ENCODE measurements around the gene UBQLN1. TPM values are rescaled to one million over a fixed set of nuclear protein-coding genes. Genes with fewer than 3 reads are reported as not detected.
A peak's percentile ranks its signal among the peaks of the same experiment; 100 is the strongest.

Gene UBQLN1
- total RNA-seq, 1 experiment from 2014 or later: 162 TPM

DNA sequence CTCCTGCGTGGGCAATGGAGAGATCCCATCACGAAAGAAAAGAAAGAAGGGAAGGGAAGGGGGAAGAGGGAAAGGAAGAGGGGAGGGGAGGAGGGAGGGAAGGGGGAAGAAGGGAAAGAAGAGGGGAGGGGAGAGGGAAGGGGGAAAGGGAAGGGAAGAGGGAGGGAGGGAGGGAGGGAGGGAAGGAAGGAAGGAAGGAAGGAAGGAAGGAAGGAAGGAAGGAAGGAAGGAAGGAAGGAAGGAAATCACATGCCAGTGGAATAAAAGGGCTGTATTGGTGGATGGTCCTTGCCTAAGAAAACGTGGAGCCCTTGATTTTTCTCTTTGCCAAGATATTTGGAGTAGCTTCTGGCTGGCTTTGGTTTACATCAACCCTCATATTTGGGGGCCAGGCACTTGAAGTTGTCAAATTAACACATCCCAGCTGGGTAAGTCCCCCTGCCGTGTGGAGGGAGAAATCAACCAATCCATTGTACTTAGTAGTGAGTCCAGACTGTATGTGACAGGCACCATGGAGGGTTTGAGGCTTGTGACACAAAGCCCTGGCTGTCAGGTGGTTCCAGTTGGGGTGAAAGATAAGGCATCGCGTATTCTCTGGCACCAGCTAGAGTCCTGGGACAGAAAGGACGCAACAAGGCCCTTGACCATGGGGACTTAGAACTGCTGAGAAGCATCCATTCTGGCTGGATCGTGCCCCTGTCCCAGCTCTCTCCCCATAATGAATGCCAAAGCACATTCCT, 61.1 kb downstream of the UBQLN1 start:
- POLR2A ChIA-PET (ENCODE audit: low non-redundant PET): interaction anchor here (0.6 kb wide), 1 partner anchor 17 kb away, joined by 3 read pairs; no protein-coding TSS in a partner anchor
- BruUV-seq (replicated peaks): no TSS peak
- peaks cover 53% of the 10 kb centered on the region for H3K4me1 ChIP-seq (ENCODE audit: insufficient read depth, low read length, poor library complexity, severe bottlenecking)
- H3K9me3 ChIP-seq (ENCODE audit: low read depth, low read length, poor library complexity, severe bottlenecking): no peaks in the 10 kb centered on the region
- H3K27ac ChIP-seq (ENCODE audit: low read depth, low read length, poor library complexity, severe bottlenecking): peak overlapping the region; percentile 92
- peaks cover 5% of the 10 kb centered on the region for H3K36me3 ChIP-seq (ENCODE audit: insufficient read depth, low read length, poor library complexity, severe bottlenecking)
- intact Hi-C loops (cut with micrococcal nuclease; ENCODE audit: unreplicated experiment): no loop called here
- TF ChIP-seq, protein P1, sequence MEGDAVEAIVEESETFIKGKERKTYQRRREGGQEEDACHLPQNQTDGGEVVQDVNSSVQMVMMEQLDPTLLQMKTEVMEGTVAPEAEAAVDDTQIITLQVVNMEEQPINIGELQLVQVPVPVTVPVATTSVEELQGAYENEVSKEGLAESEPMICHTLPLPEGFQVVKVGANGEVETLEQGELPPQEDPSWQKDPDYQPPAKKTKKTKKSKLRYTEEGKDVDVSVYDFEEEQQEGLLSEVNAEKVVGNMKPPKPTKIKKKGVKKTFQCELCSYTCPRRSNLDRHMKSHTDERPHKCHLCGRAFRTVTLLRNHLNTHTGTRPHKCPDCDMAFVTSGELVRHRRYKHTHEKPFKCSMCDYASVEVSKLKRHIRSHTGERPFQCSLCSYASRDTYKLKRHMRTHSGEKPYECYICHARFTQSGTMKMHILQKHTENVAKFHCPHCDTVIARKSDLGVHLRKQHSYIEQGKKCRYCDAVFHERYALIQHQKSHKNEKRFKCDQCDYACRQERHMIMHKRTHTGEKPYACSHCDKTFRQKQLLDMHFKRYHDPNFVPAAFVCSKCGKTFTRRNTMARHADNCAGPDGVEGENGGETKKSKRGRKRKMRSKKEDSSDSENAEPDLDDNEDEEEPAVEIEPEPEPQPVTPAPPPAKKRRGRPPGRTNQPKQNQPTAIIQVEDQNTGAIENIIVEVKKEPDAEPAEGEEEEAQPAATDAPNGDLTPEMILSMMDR (conservative IDR thresholded peaks at IDR 0.05; ENCODE audit: low read depth, low read length): no peak
- TF ChIP-seq EZH2 (IDR thresholded peaks at IDR 0.05; ENCODE audit: borderline replicate concordance, low read depth, low read length, poor library complexity, severe bottlenecking): no peak
- peak; percentile 90 for DNase-seq (ENCODE audit: low spot score)
- H3K27me3 ChIP-seq (replicated peaks; ENCODE audit: insufficient read depth, low read depth, low read length, poor library complexity): no peaks in the 10 kb centered on the region
- H3K4me3 ChIP-seq (ENCODE audit: low read depth, low read length, poor library complexity, severe bottlenecking): no peak overlapping the region
- CTCF ChIA-PET: no interaction called here

DNA sequence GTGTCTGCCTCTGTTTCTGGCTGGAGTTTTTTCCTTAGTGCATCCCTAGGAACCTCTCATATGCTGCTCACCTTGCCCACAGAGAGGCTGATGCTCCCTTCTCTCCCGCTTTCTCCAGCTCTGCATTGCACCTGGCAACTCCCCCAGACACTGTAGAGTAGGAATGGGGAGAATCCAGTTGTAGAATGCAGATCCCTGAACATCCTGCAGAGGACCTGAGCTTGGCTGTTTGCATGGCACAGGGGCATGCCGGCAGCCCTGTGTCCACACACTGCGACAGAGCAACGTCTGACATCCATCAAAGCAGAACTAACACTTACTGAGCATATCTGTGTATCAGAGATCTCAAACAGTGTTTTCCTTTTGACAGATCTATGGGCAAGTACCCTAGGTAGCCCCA, 65.0 kb downstream of the UBQLN1 start:
- no TSS peak for BruUV-seq (replicated peaks)
- POLR2A ChIA-PET (ENCODE audit: low non-redundant PET): no interaction called here
- no peaks in the 10 kb centered on the region for H3K27me3 ChIP-seq (replicated peaks; ENCODE audit: insufficient read depth, low read depth, low read length, poor library complexity)
- TF ChIP-seq, protein P1 (conservative IDR thresholded peaks at IDR 0.05; ENCODE audit: low read depth, low read length): peak; percentile 19; the same call in 1 of the 2 replicates
- no peak for TF ChIP-seq EZH2 (IDR thresholded peaks at IDR 0.05; ENCODE audit: borderline replicate concordance, low read depth, low read length, poor library complexity, severe bottlenecking)
- peak overlapping the region; percentile 21 for H3K27ac ChIP-seq (ENCODE audit: low read depth, low read length, poor library complexity, severe bottlenecking)
- no peaks in the 10 kb centered on the region for H3K9me3 ChIP-seq (ENCODE audit: low read depth, low read length, poor library complexity, severe bottlenecking)
- intact Hi-C loops (cut with micrococcal nuclease; ENCODE audit: unreplicated experiment): no loop called here
- DNase-seq (ENCODE audit: low spot score): no peak
- no peak overlapping the region for H3K4me3 ChIP-seq (ENCODE audit: low read depth, low read length, poor library complexity, severe bottlenecking)
- peaks cover 28% of the 10 kb centered on the region for H3K4me1 ChIP-seq (ENCODE audit: insufficient read depth, low read length, poor library complexity, severe bottlenecking)
- no peaks in the 10 kb centered on the region for H3K36me3 ChIP-seq (ENCODE audit: insufficient read depth, low read length, poor library complexity, severe bottlenecking)
- CTCF ChIA-PET: no interaction called here

DNA sequence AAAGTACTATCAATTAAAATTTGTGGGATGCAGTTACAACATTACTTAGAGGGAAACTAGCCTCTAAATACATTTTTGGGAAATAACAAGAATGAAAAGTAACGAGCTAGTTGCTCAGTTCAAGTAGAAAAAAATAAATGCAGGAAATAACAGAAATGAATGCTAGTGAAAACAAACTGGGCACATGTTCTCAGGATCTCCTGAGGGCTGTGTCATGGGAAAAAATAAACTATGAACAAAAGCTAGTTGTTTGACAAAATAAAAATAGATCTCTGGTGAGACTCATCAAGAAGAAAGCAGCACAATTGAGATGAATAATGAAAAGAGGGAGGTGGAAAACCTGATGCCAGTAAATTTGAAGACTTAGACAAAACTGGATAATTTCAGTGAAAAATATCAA, 68.5 kb downstream of the UBQLN1 start:
- no peak for DNase-seq (ENCODE audit: low spot score)

More for the DNA sequence above, 68.5 kb downstream of the UBQLN1 start:
- ChIA-PET POLR2A (ENCODE audit: low non-redundant PET) (no interaction called here), CTCF (no interaction called here)
- TF ChIP-seq, protein P1 (conservative IDR thresholded peaks at IDR 0.05; ENCODE audit: low read depth, low read length): no peak
- no peak for TF ChIP-seq EZH2 (IDR thresholded peaks at IDR 0.05; ENCODE audit: borderline replicate concordance, low read depth, low read length, poor library complexity, severe bottlenecking)
- intact Hi-C loops (cut with micrococcal nuclease; ENCODE audit: unreplicated experiment): no loop called here
- Histone ChIP-seq H3K9me3 (ENCODE audit: low read depth, low read length, poor library complexity, severe bottlenecking) (no peaks in the 10 kb centered on the region), H3K4me3 (ENCODE audit: low read depth, low read length, poor library complexity, severe bottlenecking) (no peak overlapping the region), H3K36me3 (ENCODE audit: insufficient read depth, low read length, poor library complexity, severe bottlenecking) (no peaks in the 10 kb centered on the region), H3K27me3 (replicated peaks; ENCODE audit: insufficient read depth, low read depth, low read length, poor library complexity) (no peaks in the 10 kb centered on the region), H3K4me1 (ENCODE audit: insufficient read depth, low read length, poor library complexity, severe bottlenecking) (peaks cover 10% of the 10 kb centered on the region), H3K27ac (ENCODE audit: low read depth, low read length, poor library complexity, severe bottlenecking) (peak overlapping the region; percentile 28)
- BruUV-seq (replicated peaks): no TSS peak
